Mucosa of stomach (tissue), 1 donor: ENCODE measurements around the gene CDKAL1.
A peak's percentile ranks its signal among the peaks of the same experiment; 100 is the strongest.
"Not testable (repeated sequence)": the region's sequence is repeated elsewhere in the genome, so short reads cannot be mapped to it uniquely, and the experiment has no call there.

Experiments used
- H3K27me3 ChIP-seq: one replicate; pipeline ENCODE4 v1.7.0; 2013; ENCODE audit warnings: mild to moderate bottlenecking, low read length; ENCODE audit not compliant: control insufficient read depth, insufficient read depth
- H3K36me3 ChIP-seq: one replicate; pipeline ENCODE4 v1.7.0; 2013; ENCODE audit warnings: low read length; ENCODE audit not compliant: control insufficient read depth, insufficient read depth
- H3K4me1 ChIP-seq: one replicate; pipeline ENCODE4 v1.7.0; 2013; ENCODE audit warnings: mild to moderate bottlenecking, low read length; ENCODE audit not compliant: control insufficient read depth, insufficient read depth
- H3K4me3 ChIP-seq: one replicate; pipeline ENCODE4 v1.7.0; 2013; ENCODE audit warnings: low read length
- H3K9ac ChIP-seq: one replicate; pipeline ENCODE4 v1.7.0; 2013; ENCODE audit warnings: mild to moderate bottlenecking, low read length, moderate library complexity
- H3K9me3 ChIP-seq: one replicate; pipeline ENCODE4 v1.7.0; 2013; ENCODE audit warnings: mild to moderate bottlenecking, low read length, moderate library complexity; ENCODE audit not compliant: control insufficient read depth
- donor health status: Pancreatic carcinoma.

The CDKAL1 gene

DNA sequence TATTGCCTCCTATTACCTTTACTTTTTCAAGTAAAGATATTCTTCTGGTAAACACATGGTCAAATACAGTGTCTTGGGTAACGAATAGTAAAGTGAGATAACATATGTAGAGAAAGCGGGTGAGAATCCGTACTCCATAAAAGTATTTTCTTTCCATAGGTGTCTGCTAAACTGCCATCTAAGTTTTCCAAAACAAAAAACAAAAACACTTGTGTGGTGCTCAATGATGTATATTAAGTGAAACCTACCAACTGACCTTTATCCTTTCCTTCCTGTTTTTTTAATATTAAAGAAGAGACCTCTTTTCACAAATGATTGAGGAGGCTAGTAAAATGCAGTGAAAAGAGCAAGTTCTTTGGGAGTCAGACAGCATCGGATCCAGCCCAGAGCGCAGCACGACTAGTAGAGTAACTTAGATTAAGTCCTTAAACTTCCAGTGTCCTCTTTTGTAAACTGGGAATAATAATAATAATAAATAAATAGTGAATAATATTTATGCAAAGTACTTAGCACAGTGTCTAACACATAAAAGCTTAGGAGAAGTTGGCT lies 437 bp upstream of the CDKAL1 start:
- Histone ChIP-seq H3K9me3 (no peaks in the 10 kb centered on the region), H3K9ac (peak overlapping the region; percentile 89), H3K27me3 (no peaks in the 10 kb centered on the region), H3K36me3 (no peaks in the 10 kb centered on the region), H3K4me3 (no peak overlapping the region), H3K4me1 (no peaks in the 10 kb centered on the region)

DNA sequence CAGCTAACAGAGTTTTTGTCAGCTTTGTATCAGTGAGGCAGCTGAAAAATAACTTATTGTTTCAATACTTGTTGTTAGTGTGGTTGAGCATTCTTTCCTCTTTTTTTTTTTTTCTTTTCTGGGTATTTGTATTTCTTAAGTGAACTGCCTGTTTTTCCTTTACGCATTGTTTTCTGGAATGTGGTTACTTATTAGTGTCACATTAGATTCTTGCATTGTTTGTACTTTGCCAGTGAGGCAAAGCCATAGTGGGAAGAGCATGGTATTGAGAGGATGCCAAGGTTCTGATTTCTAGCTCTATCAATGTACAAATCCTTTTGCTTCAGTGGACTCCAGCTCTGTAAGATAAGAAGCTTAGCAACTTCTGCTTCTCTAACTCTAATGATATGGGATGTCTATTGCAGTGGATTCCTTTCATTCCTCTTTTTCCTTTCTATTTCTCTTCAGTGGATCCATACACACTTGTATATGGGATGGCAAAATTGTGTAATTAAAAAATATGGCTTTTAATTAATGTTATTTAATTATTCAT lies 3.9 kb downstream of the CDKAL1 start:
- Histone ChIP-seq H3K4me3 (no peak overlapping the region), H3K9ac (no peak overlapping the region), H3K4me1 (no peaks in the 10 kb centered on the region), H3K27me3 (no peaks in the 10 kb centered on the region), H3K9me3 (no peaks in the 10 kb centered on the region), H3K36me3 (no peaks in the 10 kb centered on the region)

DNA sequence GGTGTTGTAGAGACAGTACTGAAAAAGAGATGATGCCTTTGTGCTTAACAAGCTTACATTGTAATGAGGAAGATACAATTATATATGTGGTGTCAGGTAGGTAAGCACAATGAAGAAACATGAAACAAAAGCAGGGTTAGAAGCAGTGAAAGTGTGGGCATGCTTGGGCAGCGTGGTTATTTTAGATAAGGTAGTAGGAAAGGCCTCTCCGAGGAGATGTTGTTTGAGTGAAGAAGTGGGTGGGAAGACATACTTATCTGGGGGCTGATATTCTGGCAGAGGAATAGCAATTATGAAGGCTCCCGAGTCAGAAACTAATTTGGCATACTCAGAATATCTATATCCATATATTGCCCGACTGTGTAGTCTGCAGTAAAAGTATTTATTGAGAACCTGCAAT lies 4.7 kb downstream of the CDKAL1 start:
- H3K4me1 ChIP-seq = no peaks in the 10 kb centered on the region
- no peaks in the 10 kb centered on the region for H3K27me3 ChIP-seq
- no peak overlapping the region for H3K4me3 ChIP-seq
- no peak overlapping the region for H3K9ac ChIP-seq
- H3K9me3 ChIP-seq = no peaks in the 10 kb centered on the region
- no peaks in the 10 kb centered on the region for H3K36me3 ChIP-seq

DNA sequence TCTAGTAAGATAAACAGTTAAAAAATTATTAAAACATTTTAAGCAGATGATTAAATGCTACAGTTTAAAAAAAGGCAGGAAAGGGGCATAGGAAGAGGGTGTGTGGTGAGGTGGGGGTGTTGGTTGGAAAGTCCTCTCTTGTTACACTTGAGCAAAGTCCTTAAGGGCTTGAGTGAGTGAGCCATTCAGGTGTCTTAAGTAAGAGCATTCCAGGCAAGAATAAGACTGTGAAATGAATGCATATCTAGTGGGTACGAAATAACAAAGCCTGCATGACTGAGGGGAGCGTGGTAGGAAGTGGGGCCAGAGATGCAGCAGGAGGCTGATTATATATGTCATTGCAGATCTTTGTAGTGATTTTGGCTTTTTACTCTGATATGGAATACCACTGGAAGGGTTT lies 5.1 kb downstream of the CDKAL1 start:
- Histone ChIP-seq H3K36me3 (no peaks in the 10 kb centered on the region), H3K9me3 (no peaks in the 10 kb centered on the region), H3K9ac (no peak overlapping the region), H3K4me3 (no peak overlapping the region), H3K4me1 (no peaks in the 10 kb centered on the region), H3K27me3 (no peaks in the 10 kb centered on the region)

DNA sequence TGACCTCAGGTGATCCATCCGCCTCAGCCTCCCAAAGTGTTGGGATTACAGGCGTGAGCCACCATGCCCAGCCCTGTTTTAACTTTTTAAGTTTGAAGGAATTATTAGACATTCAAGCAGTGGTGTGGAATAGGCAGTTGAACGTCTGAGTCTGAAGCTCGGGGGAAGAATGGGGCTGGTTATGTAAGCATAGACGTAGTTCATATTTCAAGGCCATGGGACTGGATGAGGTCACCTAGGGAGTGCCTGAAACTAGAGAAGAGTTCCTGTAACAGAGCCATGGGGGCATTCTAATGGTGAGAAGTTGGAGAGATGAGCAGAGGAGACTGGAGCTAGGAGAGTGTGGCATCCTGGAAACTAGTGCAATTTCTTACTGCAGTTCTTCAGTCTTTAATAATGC lies 6.4 kb downstream of the CDKAL1 start:
- Histone ChIP-seq H3K4me1 (no peaks in the 10 kb centered on the region), H3K9ac (no peak overlapping the region), H3K27me3 (no peaks in the 10 kb centered on the region), H3K36me3 (no peaks in the 10 kb centered on the region), H3K9me3 (no peaks in the 10 kb centered on the region), H3K4me3 (no peak overlapping the region)

DNA sequence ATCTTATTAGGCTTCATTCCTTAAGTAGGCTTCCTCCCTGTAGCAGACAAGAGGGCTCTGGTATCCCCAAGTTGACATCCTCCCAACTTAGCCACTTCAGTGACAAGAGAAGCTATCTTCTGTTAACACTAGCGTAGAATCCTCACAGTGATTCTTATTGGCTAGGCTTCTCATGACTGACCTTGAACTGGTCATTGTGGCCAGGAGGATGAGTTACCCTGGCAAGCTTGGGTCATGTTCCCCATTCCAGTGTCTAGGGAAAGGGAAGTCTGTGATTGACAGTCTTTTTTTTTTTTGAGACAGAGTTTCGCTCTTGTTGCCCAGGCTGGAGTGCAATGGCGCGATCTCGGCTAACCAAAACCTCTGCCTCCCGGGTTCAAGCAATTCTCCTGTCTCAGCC lies 7.1 kb downstream of the CDKAL1 start:
- no peaks in the 10 kb centered on the region for H3K4me1 ChIP-seq
- H3K4me3 ChIP-seq = no peak overlapping the region
- H3K9me3 ChIP-seq = no peaks in the 10 kb centered on the region
- H3K27me3 ChIP-seq = no peaks in the 10 kb centered on the region
- H3K9ac ChIP-seq = no peak overlapping the region
- H3K36me3 ChIP-seq = no peaks in the 10 kb centered on the region

DNA sequence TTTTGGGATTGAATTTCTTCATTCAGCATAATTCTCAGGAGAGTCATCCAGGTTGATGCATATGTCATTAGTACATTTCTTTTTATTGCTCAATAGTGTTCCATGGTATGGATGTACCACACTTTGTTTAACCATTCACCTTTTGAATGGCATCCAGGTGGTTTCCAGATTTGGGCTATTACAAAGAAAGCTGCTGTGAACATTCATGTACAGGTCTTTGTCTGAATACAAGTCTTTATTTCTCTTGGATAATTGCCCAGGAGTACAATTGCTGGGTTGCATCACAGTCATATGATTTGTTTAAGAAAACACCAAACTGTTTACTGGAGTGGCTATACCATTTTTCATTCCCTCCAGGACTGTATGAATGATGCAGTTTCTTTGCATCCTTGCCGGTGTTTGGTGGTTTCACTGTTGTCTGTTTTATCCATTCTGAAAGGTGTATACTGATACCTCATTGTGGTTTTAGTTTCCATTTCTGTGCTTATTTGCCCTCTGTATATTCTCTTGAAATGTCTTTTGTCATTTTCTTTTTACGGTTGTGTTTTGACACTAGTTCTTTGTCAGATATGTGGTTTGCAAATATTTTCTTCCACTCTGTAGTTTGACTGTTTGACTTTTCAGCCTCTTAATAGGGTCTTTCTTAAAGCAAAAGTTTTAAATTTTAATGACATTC lies 8.8 kb downstream of the CDKAL1 start:
- H3K9ac ChIP-seq = no peak overlapping the region
- no peak overlapping the region for H3K4me3 ChIP-seq
- H3K27me3 ChIP-seq = no peaks in the 10 kb centered on the region
- H3K9me3 ChIP-seq = no peaks in the 10 kb centered on the region
- H3K4me1 ChIP-seq = no peaks in the 10 kb centered on the region
- H3K36me3 ChIP-seq = no peaks in the 10 kb centered on the region

DNA sequence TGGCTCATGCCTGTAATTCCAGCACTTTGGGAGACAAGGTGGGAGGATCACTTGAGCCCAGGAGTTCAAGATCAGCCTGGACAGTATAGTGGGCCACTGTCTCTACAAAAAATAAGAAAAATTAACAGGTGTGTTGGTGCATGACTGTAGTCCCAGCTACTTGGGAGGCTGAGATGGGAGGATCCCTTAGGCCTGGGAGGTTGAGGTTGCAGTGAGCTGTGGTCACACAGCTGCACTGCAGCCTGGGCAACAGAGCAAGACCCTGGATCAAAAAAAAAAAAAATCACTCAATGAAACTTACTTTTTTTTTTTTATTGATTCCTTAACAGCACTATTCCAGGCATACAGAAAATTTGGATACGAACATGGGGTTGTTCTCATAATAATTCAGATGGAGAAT lies 14.0 kb downstream of the CDKAL1 start:
- H3K27me3 ChIP-seq = no peaks in the 10 kb centered on the region
- no peaks in the 10 kb centered on the region for H3K36me3 ChIP-seq
- H3K9me3 ChIP-seq = no peaks in the 10 kb centered on the region
- H3K4me3 ChIP-seq = no peak overlapping the region
- H3K9ac ChIP-seq = no peak overlapping the region
- H3K4me1 ChIP-seq = no peaks in the 10 kb centered on the region

DNA sequence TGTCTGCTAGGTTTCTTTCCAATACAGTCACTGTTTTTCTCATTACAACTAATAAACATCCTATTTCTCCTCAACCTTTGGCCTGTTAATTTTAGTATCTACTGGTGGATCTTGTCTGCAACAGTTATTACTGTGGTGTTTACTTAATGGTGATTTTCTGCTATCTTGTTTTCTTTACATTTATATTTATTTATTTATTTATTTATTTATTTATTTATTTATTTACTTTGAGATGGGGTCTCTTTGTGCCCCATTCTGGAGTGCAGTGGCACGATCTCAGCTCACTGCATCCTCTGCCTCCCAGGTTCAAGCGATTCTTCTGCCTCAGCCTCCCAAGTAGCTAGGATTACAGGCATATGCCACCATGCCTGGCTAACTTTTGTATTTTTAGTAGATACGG lies 15.1 kb downstream of the CDKAL1 start:
- H3K4me3 ChIP-seq, H3K9ac ChIP-seq, H3K9me3 ChIP-seq, H3K27me3 ChIP-seq, H3K4me1 ChIP-seq, H3K36me3 ChIP-seq: not testable (repeated sequence)

DNA sequence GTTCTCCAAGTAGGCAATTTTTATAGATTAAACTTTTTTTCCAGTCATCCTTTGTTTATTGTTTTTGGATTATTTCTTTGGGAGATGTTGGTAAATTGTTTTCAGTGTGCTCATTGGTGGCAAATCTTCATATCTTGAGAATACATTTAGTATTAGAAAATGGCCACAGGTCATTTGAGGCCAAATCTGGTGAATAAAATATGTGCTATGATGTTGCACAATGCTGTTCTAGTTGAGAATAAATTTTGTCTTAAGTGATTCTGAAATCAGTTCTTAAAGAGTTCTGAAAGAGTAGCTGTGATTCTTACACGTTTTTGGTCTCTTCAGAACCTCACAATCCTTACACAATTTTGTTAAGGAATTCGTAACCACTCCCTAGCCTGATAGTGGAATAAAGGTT lies 20.1 kb downstream of the CDKAL1 start:
- H3K4me3 ChIP-seq = no peak overlapping the region
- no peaks in the 10 kb centered on the region for H3K27me3 ChIP-seq
- no peaks in the 10 kb centered on the region for H3K9me3 ChIP-seq
- H3K36me3 ChIP-seq = peaks cover 3% of the 10 kb centered on the region
- H3K4me1 ChIP-seq = no peaks in the 10 kb centered on the region
- H3K9ac ChIP-seq = no peak overlapping the region

DNA sequence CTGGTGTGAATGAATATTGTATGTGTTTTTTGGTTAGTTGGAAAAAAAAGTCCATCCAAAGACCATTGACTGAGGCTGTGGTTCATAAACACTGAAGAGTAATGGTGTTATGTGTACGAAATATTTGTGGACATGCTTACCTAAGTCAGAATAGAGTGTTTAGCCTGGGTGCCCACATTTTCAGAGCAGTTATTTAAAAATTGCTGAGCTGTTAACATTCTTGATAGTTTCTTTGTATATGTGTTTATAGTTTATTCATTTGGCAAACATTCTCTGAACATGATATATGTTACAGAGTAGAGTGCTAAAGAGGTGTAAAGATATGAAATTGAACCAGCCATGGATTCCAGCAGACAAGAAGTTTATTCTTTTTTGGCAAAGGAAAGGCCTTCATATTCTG lies 20.6 kb downstream of the CDKAL1 start:
- Histone ChIP-seq H3K4me3 (no peak overlapping the region), H3K9ac (no peak overlapping the region), H3K4me1 (no peaks in the 10 kb centered on the region), H3K27me3 (no peaks in the 10 kb centered on the region), H3K9me3 (no peaks in the 10 kb centered on the region), H3K36me3 (peaks cover 3% of the 10 kb centered on the region)

DNA sequence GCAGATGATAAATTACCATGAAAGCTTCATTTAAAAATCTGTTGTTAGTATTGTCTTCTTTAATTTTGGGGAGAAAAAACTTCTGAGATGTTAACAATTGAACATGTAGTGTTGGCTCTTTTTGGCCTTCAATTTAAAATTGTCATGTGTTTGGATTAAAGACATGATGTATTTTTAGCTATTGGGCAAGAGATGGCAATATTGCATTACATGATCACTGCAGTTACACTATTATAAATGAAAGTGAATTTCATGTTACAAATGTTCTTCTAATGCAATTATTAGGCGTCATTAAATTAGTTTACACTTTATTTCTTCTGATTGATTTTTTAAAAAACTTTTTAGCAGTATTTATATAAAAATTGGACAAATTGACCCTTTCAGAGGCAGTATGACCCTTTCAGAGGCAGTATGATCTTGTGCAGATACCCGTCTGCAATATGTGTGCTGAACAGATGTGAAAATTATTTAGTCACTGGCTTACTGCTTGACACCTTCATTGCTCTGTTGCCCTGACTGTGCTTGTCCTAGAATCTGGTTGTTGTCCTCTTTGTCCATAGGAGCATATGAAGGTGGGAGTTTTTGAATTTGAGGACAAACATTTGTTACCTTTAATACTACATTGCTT lies 25.8 kb downstream of the CDKAL1 start:
- H3K4me3 ChIP-seq = no peak overlapping the region
- H3K36me3 ChIP-seq = peaks cover 3% of the 10 kb centered on the region
- no peaks in the 10 kb centered on the region for H3K4me1 ChIP-seq

More for the DNA sequence above, 25.8 kb downstream of the CDKAL1 start:
- no peaks in the 10 kb centered on the region for H3K9me3 ChIP-seq
- no peak overlapping the region for H3K9ac ChIP-seq
- H3K27me3 ChIP-seq = no peaks in the 10 kb centered on the region
